Mesothelial cell of epicardium (in vitro differentiated cells): ENCODE results near the gene SLIT3. TPM values are rescaled to one million over a fixed set of nuclear protein-coding genes. Genes with fewer than 3 reads are reported as not detected.
"Not testable (repeated sequence)": the region's sequence is repeated elsewhere in the genome, so short reads cannot be mapped to it uniquely, and the experiment has no call there.

ENCODE experiments used
- DNase-seq, 2 experiments: peaks; one replicate each; pipeline ENCODE4 v3.0.0; 2021; ENCODE audit warnings: low spot score in 2 of 2; ENCODE audit not compliant: unreplicated experiment in 2 of 2
- H3K27ac Mint-ChIP-seq: 2 replicates; pipeline ENCODE4 v1.8.0; 2021; ENCODE audit warnings: mixed read lengths
- H3K27me3 Mint-ChIP-seq: 2 replicates; pipeline ENCODE4 v1.8.0; 2021; ENCODE audit warnings: low read depth, mixed read lengths
- H3K36me3 Mint-ChIP-seq: 2 replicates; pipeline ENCODE4 v1.8.0; 2021; ENCODE audit warnings: mixed read lengths
- H3K4me1 Mint-ChIP-seq: 2 replicates; pipeline ENCODE4 v1.8.0; 2021; ENCODE audit warnings: mixed read lengths
- H3K4me3 Mint-ChIP-seq: 2 replicates; pipeline ENCODE4 v1.8.0; 2021; ENCODE audit warnings: mild to moderate bottlenecking, moderate library complexity, mixed read lengths
- H3K9me3 Mint-ChIP-seq: 2 replicates; pipeline ENCODE4 v1.8.0; 2021; ENCODE audit warnings: mixed read lengths
- CTCF ChIP-seq: fragments of 200-600 bp; sonication (generic); IDR thresholded peaks from one replicate; pipeline ENCODE4 v1.5.0; 2021; ENCODE audit warnings: antibody characterized with exemption; ENCODE audit not compliant: unreplicated experiment
- total RNA-seq: library from RNA; stranded (reverse); gene quantifications from 3 replicates; pipeline ENCODE4 v1.2.1, GENCODE V29; 2021

Gene SLIT3
- total RNA-seq, 1 donor from 2014 or later, result 65.1 TPM

GRCh38 chr5:169146158-169146557, 154.8 kb downstream of the SLIT3 start:
- no peaks in the 10 kb centered on the region for H3K9me3 Mint-ChIP-seq
- no peak for DNase-seq
- no peak overlapping the region for H3K4me3 Mint-ChIP-seq
- no peak overlapping the region for H3K27ac Mint-ChIP-seq
- peaks cover 41% of the 10 kb centered on the region for H3K4me1 Mint-ChIP-seq
- no peaks in the 10 kb centered on the region for H3K36me3 Mint-ChIP-seq
- H3K27me3 Mint-ChIP-seq, result peaks cover 3% of the 10 kb centered on the region
- no peak for TF ChIP-seq CTCF

- Mint-ChIP-seq H3K36me3 (no peaks in the 10 kb centered on the region), H3K27ac (peak overlapping the region; percentile 26), H3K4me1 (peaks cover 27% of the 10 kb centered on the region), H3K9me3 (no peaks in the 10 kb centered on the region), H3K27me3 (no peaks in the 10 kb centered on the region), H3K4me3 (no peak overlapping the region)
- DNase-seq, result no peak
- TF ChIP-seq CTCF, result no peak
Measured at GRCh38 chr5:169142264-169142970, 158.5 kb downstream of the SLIT3 start.

GRCh38 chr5:169140215-169140614, 160.7 kb downstream of the SLIT3 start:
- not testable (repeated sequence) for DNase-seq, H3K27ac Mint-ChIP-seq, H3K27me3 Mint-ChIP-seq, H3K36me3 Mint-ChIP-seq, H3K9me3 Mint-ChIP-seq, H3K4me3 Mint-ChIP-seq
- peaks cover 32% of the 10 kb centered on the region for H3K4me1 Mint-ChIP-seq

GRCh38 chr5:169139480-169140050, 161.4 kb downstream of the SLIT3 start:
- H3K27ac Mint-ChIP-seq, result peak overlapping the region; percentile 84
- H3K4me1 Mint-ChIP-seq, result peaks cover 32% of the 10 kb centered on the region
- no peaks in the 10 kb centered on the region for H3K27me3 Mint-ChIP-seq
- no peak overlapping the region for H3K4me3 Mint-ChIP-seq
- no peaks in the 10 kb centered on the region for H3K36me3 Mint-ChIP-seq
- no peak for TF ChIP-seq CTCF
- DNase-seq, result peak in 1 of 2 experiments; percentile 62
- H3K9me3 Mint-ChIP-seq, result no peaks in the 10 kb centered on the region

GRCh38 chr5:169133531-169133930, 167.4 kb downstream of the SLIT3 start:
- Mint-ChIP-seq H3K9me3 (no peaks in the 10 kb centered on the region), H3K4me3 (no peak overlapping the region), H3K27ac (no peak overlapping the region), H3K36me3 (no peaks in the 10 kb centered on the region), H3K27me3 (no peaks in the 10 kb centered on the region), H3K4me1 (peaks cover 16% of the 10 kb centered on the region)
- TF ChIP-seq CTCF, result no peak
- DNase-seq, result no peak

- no peak overlapping the region for H3K27ac Mint-ChIP-seq
Measured at GRCh38 chr5:169132302-169132660, 168.7 kb downstream of the SLIT3 start.

More at GRCh38 chr5:169132302-169132660, 168.7 kb downstream of the SLIT3 start:
- no peak for TF ChIP-seq CTCF
- Mint-ChIP-seq H3K36me3 (no peaks in the 10 kb centered on the region), H3K9me3 (no peaks in the 10 kb centered on the region), H3K27me3 (no peaks in the 10 kb centered on the region), H3K4me1 (peaks cover 14% of the 10 kb centered on the region), H3K4me3 (no peak overlapping the region)
- DNase-seq, result no peak
